ENCODE data around the gene PRKCA. TPM values are rescaled to one million over a fixed set of nuclear protein-coding genes. Genes with fewer than 3 reads are reported as not detected.

The PRKCA gene
- total and polyA plus RNA-seq, 9 donors, result 9.1 to 67.6 (median 37.2) TPM

DNA sequence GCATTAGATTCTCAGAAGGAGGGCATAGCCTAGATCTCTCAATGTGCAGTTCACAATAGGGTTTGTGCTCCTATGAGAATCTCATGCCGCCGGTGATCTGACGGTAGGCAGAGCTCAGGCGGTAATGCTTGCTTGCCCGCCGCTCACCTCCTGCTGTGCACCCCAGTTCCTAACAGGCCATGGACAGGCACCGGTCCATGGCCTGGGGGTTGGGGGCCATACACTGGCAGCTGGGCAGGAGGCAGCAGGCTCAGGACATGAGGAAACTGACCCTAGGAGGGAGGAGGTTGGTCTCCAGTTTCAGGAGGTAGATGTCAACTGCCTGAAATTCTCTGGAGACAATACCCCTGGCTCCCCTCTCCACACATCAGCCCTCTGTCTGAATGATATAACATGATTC is 287.5 kb downstream of the PRKCA start:
- TF ChIP-seq, protein P1, sequence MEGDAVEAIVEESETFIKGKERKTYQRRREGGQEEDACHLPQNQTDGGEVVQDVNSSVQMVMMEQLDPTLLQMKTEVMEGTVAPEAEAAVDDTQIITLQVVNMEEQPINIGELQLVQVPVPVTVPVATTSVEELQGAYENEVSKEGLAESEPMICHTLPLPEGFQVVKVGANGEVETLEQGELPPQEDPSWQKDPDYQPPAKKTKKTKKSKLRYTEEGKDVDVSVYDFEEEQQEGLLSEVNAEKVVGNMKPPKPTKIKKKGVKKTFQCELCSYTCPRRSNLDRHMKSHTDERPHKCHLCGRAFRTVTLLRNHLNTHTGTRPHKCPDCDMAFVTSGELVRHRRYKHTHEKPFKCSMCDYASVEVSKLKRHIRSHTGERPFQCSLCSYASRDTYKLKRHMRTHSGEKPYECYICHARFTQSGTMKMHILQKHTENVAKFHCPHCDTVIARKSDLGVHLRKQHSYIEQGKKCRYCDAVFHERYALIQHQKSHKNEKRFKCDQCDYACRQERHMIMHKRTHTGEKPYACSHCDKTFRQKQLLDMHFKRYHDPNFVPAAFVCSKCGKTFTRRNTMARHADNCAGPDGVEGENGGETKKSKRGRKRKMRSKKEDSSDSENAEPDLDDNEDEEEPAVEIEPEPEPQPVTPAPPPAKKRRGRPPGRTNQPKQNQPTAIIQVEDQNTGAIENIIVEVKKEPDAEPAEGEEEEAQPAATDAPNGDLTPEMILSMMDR (IDR thresholded peaks at IDR 0.05), result no peak
- no peak for TF ChIP-seq POLR2A (IDR thresholded peaks at IDR 0.05)
- TF ChIP-seq EP300 (IDR thresholded peaks at IDR 0.05), result no peak
- 97 to 98% (median 98%) methylated on average over 7 of the region's 7 CpGs for WGBS, 3 donors
- no peaks in the 10 kb centered on the region for H3K9me3 ChIP-seq
- no peaks in the 10 kb centered on the region for H3K36me3 ChIP-seq
- intact Hi-C loops (cut with DNase I), result no loop called here
- DNase-seq, result no peak
- H3K4me1 ChIP-seq (ENCODE audit: insufficient read depth), result no peaks in the 10 kb centered on the region
- H3K27me3 ChIP-seq, result no peaks in the 10 kb centered on the region
- no peak overlapping the region for H3K4me3 ChIP-seq
- no peak overlapping the region for H3K27ac ChIP-seq

DNA sequence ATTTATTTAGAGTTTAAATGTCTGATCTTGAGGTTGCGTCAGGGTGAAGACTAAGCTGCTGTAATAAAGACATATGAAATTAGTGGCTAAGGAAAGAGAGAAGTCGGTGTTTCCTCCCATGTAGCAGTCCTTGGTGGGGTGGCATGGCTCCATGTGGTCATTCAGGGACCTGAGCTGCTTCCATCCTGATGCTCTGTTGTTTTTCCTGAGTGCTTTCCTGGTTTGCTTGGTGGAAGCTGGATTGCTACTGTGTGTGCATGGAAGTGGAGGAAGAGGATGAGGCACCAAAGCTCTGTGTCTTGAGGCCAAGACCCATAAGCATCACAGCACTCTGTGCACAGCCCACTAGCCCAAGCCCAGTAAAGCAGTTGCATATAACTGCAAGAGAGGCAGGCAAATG is 290.7 kb downstream of the PRKCA start:
- Histone ChIP-seq H3K4me1 (ENCODE audit: insufficient read depth) (no peaks in the 10 kb centered on the region), H3K27me3 (no peaks in the 10 kb centered on the region), H3K27ac (no peak overlapping the region), H3K4me3 (no peak overlapping the region), H3K36me3 (no peaks in the 10 kb centered on the region), H3K9me3 (no peaks in the 10 kb centered on the region)
- WGBS, 3 donors, result 95 to 100% (median 98%) methylated on average over 2 of the region's 2 CpGs
- TF ChIP-seq EP300 (IDR thresholded peaks at IDR 0.05) (no peak), POLR2A (IDR thresholded peaks at IDR 0.05) (no peak)
- TF ChIP-seq, protein P1 (IDR thresholded peaks at IDR 0.05), result no peak
- intact Hi-C loops (cut with DNase I), result no loop called here
- no peak for DNase-seq

DNA sequence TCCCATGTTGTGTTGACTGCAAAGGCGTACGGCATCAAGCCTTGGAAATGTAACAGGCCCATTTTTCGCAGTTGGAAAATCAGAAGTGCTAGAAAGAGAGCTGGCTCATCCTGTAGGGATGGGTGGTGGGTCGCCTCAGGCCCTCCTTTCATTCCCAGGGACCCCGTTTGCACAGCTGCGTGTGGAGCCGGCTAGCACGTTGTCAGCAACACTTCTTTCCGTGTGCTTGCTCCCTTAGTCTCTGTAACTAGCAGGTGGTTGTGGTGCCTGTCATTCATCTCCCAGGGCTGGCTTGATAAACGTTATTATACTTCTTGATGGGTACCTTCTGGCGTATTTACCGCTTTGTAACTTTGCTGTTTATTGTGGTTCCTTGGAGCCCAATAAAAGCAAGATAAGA is 293.5 kb downstream of the PRKCA start:
- no peaks in the 10 kb centered on the region for H3K9me3 ChIP-seq
- intact Hi-C loops (cut with DNase I), result no loop called here
- no peak overlapping the region for H3K27ac ChIP-seq
- H3K4me1 ChIP-seq (ENCODE audit: insufficient read depth), result no peaks in the 10 kb centered on the region
- H3K4me3 ChIP-seq, result no peak overlapping the region
- TF ChIP-seq POLR2A (IDR thresholded peaks at IDR 0.05), result no peak
- TF ChIP-seq, protein P1 (IDR thresholded peaks at IDR 0.05), result no peak
- TF ChIP-seq EP300 (IDR thresholded peaks at IDR 0.05), result no peak
- WGBS, 3 donors, result 91 to 95% (median 95%) methylated on average over 12 of the region's 12 CpGs
- DNase-seq, result no peak
- no peaks in the 10 kb centered on the region for H3K36me3 ChIP-seq
- H3K27me3 ChIP-seq, result no peaks in the 10 kb centered on the region

DNA sequence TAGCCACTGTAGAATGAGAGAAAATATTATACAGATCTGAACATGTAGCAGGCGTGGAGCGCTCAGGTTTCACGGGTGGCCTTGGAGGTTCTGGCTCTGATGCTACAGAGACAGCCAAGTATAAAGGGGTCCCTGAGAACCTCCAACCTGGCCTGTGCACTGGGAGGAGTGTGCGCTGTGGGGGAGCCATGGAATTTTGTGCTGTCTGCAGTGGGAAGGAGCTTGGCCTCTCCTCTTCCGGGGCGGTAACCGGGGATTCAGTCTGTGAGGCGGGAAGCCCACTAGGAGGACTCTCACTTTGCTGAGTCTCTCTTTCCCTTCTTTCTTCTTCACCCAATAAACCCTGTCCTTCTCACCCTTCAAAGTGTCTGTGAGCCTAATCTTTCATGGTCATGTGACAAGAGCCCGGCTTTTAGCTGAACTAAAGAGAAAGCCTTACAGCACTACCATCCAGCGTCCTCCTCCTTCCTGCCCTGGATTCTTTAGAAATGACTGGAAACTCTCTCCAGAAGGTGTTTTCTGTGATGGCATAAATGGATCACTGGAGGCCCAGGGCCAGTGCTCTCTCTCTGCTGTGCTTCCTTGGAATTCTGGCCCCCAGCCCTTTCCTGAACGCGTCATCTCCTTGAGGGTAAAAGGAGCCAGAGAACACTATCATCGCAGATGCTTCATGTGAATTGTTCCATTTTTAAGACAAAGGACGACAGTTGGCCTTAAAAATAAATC is 300.4 kb downstream of the PRKCA start:
- no peaks in the 10 kb centered on the region for H3K9me3 ChIP-seq
- no peaks in the 10 kb centered on the region for H3K27me3 ChIP-seq
- no peaks in the 10 kb centered on the region for H3K36me3 ChIP-seq
- TF ChIP-seq EP300 (IDR thresholded peaks at IDR 0.05) (no peak), POLR2A (IDR thresholded peaks at IDR 0.05) (no peak)
- TF ChIP-seq, protein P1 (IDR thresholded peaks at IDR 0.05), result no peak
- intact Hi-C loops (cut with DNase I), result no loop called here
- H3K4me3 ChIP-seq, result no peak overlapping the region
- H3K27ac ChIP-seq, result no peak overlapping the region
- DNase-seq, result no peak
- 90 to 97% (median 93%) methylated on average over 14 of the region's 14 CpGs for WGBS, 3 donors
- no peaks in the 10 kb centered on the region for H3K4me1 ChIP-seq (ENCODE audit: insufficient read depth)

Measured in ovary (tissue), 9 donors.